ENCODE results near the gene TMEM181.
A peak's percentile ranks its signal among the peaks of the same experiment; 100 is the strongest.
"Not testable (repeated sequence)": the region's sequence is repeated elsewhere in the genome, so short reads cannot be mapped to it uniquely, and the experiment has no call there.

TMEM181 gene

GRCh38 chr6:158631678-158632537 is 72.0 kb downstream of the TMEM181 start:
- FAIRE-seq (peak; percentile 82), DNase-seq (ENCODE audit: insufficient read length, low spot score) (no peak)
- TF ChIP-seq POLR2AphosphoS5 (IDR thresholded peaks at IDR 0.05; ENCODE audit: low read depth, low read length): no peak
- TF ChIP-seq SPI1 (IDR thresholded peaks at IDR 0.05; ENCODE audit: low read depth, low read length): no peak
- TF ChIP-seq POU2F2 (IDR thresholded peaks at IDR 0.05; ENCODE audit: low read depth, low read length): no peak
- no peak for TF ChIP-seq POLR2A (IDR thresholded peaks at IDR 0.05; ENCODE audit: low read depth, low read length)
- no peak for TF ChIP-seq PAX5 (IDR thresholded peaks at IDR 0.05; ENCODE audit: insufficient read depth, low read length, severe bottlenecking)
- no peak for TF ChIP-seq TAF1 (IDR thresholded peaks at IDR 0.05; ENCODE audit: low read depth, low read length)

GRCh38 chr6:158632538-158633119 is 72.7 kb downstream of the TMEM181 start:
- not testable (repeated sequence) for FAIRE-seq; DNase-seq (ENCODE audit: insufficient read length, low spot score)

- no peak for FAIRE-seq
- no peak for TF ChIP-seq TAF1 (IDR thresholded peaks at IDR 0.05; ENCODE audit: low read depth, low read length)
- TF ChIP-seq PAX5 (IDR thresholded peaks at IDR 0.05; ENCODE audit: insufficient read depth, low read length, severe bottlenecking): no peak
- no peak for TF ChIP-seq POU2F2 (IDR thresholded peaks at IDR 0.05; ENCODE audit: low read depth, low read length)
- TF ChIP-seq SPI1 (IDR thresholded peaks at IDR 0.05; ENCODE audit: low read depth, low read length): no peak
- TF ChIP-seq POLR2A (IDR thresholded peaks at IDR 0.05; ENCODE audit: low read depth, low read length): no peak
- TF ChIP-seq POLR2AphosphoS5 (IDR thresholded peaks at IDR 0.05; ENCODE audit: low read depth, low read length): no peak
- DNase-seq (ENCODE audit: insufficient read length, low spot score): no peak
Measured at GRCh38 chr6:158633127-158633526, 73.2 kb downstream of the TMEM181 start.

DNA sequence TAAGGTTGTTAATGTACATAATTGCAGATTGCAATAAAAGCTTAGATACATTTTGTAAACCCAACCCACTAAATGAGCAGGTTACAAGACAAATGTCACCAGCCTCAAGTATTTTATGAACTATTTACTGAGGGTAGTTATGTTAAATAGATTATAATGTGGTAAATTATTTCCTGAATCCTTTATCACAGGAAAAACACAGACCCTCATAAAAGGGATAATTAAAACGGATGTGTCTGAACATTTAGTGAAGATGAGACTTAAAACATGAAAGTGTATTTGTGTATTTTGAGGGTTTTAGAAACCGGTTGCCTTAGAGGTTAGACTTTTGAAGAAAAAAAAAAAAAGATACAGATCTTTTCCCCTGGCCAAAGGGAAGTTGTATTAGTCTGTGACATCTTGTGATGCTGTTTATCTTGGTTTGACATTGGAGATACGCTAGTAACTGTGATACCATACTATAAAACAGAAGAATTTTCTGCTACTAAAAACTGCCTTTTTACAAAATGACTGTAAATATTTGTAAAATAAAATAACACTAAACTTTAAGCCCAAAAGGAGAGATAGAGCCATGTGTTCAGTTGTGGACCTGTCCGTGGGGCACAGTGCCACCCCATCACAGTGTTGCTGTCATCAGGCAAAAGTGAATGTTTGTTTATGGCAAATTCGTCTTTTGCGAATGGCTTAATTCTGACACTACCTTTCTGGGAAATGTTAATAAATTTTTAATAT is 75.0 kb downstream of the TMEM181 start:
- TF ChIP-seq TAF1 (IDR thresholded peaks at IDR 0.05; ENCODE audit: low read depth, low read length) (no peak), POLR2A (IDR thresholded peaks at IDR 0.05; ENCODE audit: low read depth, low read length) (no peak; the same call in 1 of the 2 replicates), PAX5 (IDR thresholded peaks at IDR 0.05; ENCODE audit: insufficient read depth, low read length, severe bottlenecking) (no peak), POLR2AphosphoS5 (IDR thresholded peaks at IDR 0.05; ENCODE audit: low read depth, low read length) (no peak), POU2F2 (IDR thresholded peaks at IDR 0.05; ENCODE audit: low read depth, low read length) (no peak), SPI1 (IDR thresholded peaks at IDR 0.05; ENCODE audit: low read depth, low read length) (no peak)
- no peak for FAIRE-seq
- no peak for DNase-seq (ENCODE audit: insufficient read length, low spot score)

- no peak for TF ChIP-seq POLR2A (IDR thresholded peaks at IDR 0.05; ENCODE audit: low read depth, low read length)
- no peak for TF ChIP-seq TAF1 (IDR thresholded peaks at IDR 0.05; ENCODE audit: low read depth, low read length)
- TF ChIP-seq PAX5 (IDR thresholded peaks at IDR 0.05; ENCODE audit: insufficient read depth, low read length, severe bottlenecking): no peak
- TF ChIP-seq POLR2AphosphoS5 (IDR thresholded peaks at IDR 0.05; ENCODE audit: low read depth, low read length): no peak
- TF ChIP-seq SPI1 (IDR thresholded peaks at IDR 0.05; ENCODE audit: low read depth, low read length): no peak
- TF ChIP-seq POU2F2 (IDR thresholded peaks at IDR 0.05; ENCODE audit: low read depth, low read length): no peak
- no peak for FAIRE-seq
- DNase-seq (ENCODE audit: insufficient read length, low spot score): no peak
Measured at GRCh38 chr6:158635427-158636073, 75.7 kb downstream of the TMEM181 start.

DNA sequence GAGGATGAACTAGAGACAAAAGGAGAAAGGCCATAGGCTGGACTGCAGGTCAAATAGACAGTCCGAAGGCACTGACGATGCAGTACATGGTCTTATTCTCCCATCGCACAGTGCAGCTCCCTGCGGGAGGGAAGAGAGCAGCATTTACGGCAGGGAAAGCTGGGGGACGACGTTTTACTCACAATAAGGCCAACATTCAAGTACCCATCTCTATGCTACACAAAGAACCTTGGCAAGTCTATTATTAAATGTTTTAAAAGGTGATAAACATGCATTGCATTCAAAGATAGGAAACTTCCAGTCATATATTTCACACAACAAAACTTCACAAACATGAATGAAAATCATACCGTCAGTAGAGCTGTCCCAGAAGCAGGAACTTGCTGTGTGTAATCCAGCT is 76.9 kb downstream of the TMEM181 start:
- no peak for TF ChIP-seq POLR2A (IDR thresholded peaks at IDR 0.05; ENCODE audit: low read depth, low read length)
- TF ChIP-seq SPI1 (IDR thresholded peaks at IDR 0.05; ENCODE audit: low read depth, low read length): no peak
- no peak for TF ChIP-seq POLR2AphosphoS5 (IDR thresholded peaks at IDR 0.05; ENCODE audit: low read depth, low read length)
- TF ChIP-seq PAX5 (IDR thresholded peaks at IDR 0.05; ENCODE audit: insufficient read depth, low read length, severe bottlenecking): no peak
- no peak for TF ChIP-seq POU2F2 (IDR thresholded peaks at IDR 0.05; ENCODE audit: low read depth, low read length)
- no peak for TF ChIP-seq TAF1 (IDR thresholded peaks at IDR 0.05; ENCODE audit: low read depth, low read length)
- FAIRE-seq (no peak), DNase-seq (ENCODE audit: insufficient read length, low spot score) (no peak)

DNA sequence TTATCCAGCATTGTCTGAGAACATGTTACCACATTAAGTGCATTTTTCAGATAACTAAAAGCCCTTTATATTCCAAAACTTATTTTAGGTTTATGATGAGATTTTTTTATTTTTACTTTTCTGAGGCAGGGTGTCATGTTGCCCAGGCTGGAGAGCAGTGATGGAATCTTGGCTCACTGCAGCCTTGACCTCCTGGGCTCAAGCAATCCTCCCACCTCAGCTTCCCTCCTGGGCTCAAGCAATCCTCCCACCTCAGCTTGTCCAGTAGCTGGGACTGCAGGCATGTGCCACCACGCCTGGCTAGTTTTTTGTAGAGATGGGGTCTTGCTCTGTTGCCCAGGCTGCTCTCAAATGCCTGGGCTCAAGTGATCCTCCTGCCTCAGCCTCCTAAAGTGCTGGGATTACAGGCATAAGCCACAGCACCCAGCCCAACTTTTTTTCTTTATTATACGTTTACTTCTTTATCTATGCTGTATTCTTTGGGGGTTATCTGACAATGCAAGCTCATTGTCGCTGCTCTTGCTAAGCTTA is 78.5 kb downstream of the TMEM181 start:
- TF ChIP-seq PAX5 (IDR thresholded peaks at IDR 0.05; ENCODE audit: insufficient read depth, low read length, severe bottlenecking) (no peak), TAF1 (IDR thresholded peaks at IDR 0.05; ENCODE audit: low read depth, low read length) (no peak), SPI1 (IDR thresholded peaks at IDR 0.05; ENCODE audit: low read depth, low read length) (no peak), POLR2A (IDR thresholded peaks at IDR 0.05; ENCODE audit: low read depth, low read length) (no peak), POU2F2 (IDR thresholded peaks at IDR 0.05; ENCODE audit: low read depth, low read length) (no peak), POLR2AphosphoS5 (IDR thresholded peaks at IDR 0.05; ENCODE audit: low read depth, low read length) (no peak)
- DNase-seq (ENCODE audit: insufficient read length, low spot score) (no peak), FAIRE-seq (no peak)

GRCh38 chr6:158639056-158639455 is 79.2 kb downstream of the TMEM181 start:
- TF ChIP-seq PAX5 (IDR thresholded peaks at IDR 0.05; ENCODE audit: insufficient read depth, low read length, severe bottlenecking) (no peak), SPI1 (IDR thresholded peaks at IDR 0.05; ENCODE audit: low read depth, low read length) (no peak), TAF1 (IDR thresholded peaks at IDR 0.05; ENCODE audit: low read depth, low read length) (no peak), POLR2AphosphoS5 (IDR thresholded peaks at IDR 0.05; ENCODE audit: low read depth, low read length) (no peak; the same call in 1 of the 2 replicates), POLR2A (IDR thresholded peaks at IDR 0.05; ENCODE audit: low read depth, low read length) (no peak), POU2F2 (IDR thresholded peaks at IDR 0.05; ENCODE audit: low read depth, low read length) (no peak)
- FAIRE-seq (no peak), DNase-seq (ENCODE audit: insufficient read length, low spot score) (no peak)
